Omental fat pad (tissue), 4 donors: ENCODE measurements around the gene BTBD19. TPM values are rescaled to one million over a fixed set of nuclear protein-coding genes. Genes with fewer than 3 reads are reported as not detected.
"Not testable (repeated sequence)": the region's sequence is repeated elsewhere in the genome, so short reads cannot be mapped to it uniquely, and the experiment has no call there.

Experiments
- ATAC-seq: fragments of 150-250 bp; one replicate; pipeline ENCODE4 v1.9.1; 2016; ENCODE audit warnings: mild to moderate bottlenecking, moderate library complexity; ENCODE audit not compliant: low FRiP score
- DNase-seq: peaks from one replicate; pipeline ENCODE4 v3.0.0-alpha.2; 2019; ENCODE audit warnings: low spot score
- total RNA-seq, 4 donors: library from RNA; depleted of rRNA; stranded (reverse); fragments of >200 nt; gene quantifications; one replicate each; pipeline ENCODE4 v1.1.0, GENCODE V29; 2016
- TF ChIP-seq, protein P1 (sequence below), 3 donors: fragments of 450-650 bp; IDR thresholded peaks; one replicate each; pipeline ENCODE4 v1.5.1; 2016 to 2017; ENCODE audit warnings: antibody characterized with exemption in 3 of 3, mild to moderate bottlenecking in 3 of 3, moderate library complexity in 2 of 3

Gene BTBD19
- total RNA-seq, 4 donors from 2014 or later, result 7.5 to 29.8 (median 12.2) TPM

- ATAC-seq, result no peak
- DNase-seq, result no peak
These were observed 23.9 kb downstream of the BTBD19 start for GRCh38 chr1:44832056-44832705.

GRCh38 chr1:44834328-44834727 lies 26.0 kb downstream of the BTBD19 start:
- no peak for ATAC-seq
- TF ChIP-seq, protein P1, sequence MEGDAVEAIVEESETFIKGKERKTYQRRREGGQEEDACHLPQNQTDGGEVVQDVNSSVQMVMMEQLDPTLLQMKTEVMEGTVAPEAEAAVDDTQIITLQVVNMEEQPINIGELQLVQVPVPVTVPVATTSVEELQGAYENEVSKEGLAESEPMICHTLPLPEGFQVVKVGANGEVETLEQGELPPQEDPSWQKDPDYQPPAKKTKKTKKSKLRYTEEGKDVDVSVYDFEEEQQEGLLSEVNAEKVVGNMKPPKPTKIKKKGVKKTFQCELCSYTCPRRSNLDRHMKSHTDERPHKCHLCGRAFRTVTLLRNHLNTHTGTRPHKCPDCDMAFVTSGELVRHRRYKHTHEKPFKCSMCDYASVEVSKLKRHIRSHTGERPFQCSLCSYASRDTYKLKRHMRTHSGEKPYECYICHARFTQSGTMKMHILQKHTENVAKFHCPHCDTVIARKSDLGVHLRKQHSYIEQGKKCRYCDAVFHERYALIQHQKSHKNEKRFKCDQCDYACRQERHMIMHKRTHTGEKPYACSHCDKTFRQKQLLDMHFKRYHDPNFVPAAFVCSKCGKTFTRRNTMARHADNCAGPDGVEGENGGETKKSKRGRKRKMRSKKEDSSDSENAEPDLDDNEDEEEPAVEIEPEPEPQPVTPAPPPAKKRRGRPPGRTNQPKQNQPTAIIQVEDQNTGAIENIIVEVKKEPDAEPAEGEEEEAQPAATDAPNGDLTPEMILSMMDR (IDR thresholded peaks at IDR 0.05), result no peak
- no peak for DNase-seq

More at GRCh38 chr1:44832056-44832705, 23.9 kb downstream of the BTBD19 start:
- TF ChIP-seq, protein P1 (IDR thresholded peaks at IDR 0.05), result no peak

DNA sequence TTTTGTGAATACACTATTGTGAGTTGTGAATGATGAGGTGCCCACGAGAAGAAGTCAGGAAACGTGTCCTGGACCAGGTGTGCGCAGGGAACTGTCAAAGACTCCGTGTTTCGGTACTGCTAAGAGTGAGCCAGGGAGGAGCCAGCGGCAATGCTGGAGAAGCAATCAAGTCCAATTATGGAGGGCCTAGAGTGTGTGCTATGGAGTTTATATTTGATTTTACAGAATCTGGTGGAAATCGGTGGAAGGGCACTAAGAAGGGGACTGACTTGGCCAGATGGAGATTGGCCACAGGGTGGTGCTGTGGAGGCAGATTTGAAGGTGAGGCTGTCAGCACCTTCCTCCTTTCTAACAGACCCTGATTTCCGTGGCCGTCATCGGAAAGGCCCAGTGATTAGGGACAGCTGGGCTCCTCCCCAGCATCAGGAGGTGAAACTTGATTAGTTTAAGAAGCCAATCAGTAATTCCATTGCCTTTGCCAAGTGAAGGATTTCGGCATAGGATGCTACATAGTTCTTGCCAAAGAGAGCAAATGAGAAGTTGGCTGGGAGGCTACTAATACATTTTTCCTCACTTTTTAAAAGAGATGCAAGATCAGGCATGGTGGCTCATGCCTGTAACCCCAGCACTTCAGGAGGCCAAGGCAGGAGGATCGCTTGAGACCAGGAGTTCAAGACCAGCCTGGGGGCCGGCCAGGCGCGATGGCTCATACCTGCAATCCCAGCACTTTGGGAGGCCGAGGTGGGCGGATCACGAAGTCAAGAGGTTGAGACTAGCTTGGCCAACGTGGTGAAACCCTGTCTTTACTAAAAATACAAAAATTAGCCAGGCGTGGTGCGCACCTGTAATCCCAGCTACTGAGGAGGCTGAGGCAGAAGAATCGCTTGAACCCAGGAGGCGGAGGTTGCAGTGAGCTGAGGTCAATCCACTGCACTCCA lies 27.7 kb downstream of the BTBD19 start:
- DNase-seq, result peak; percentile 95
- TF ChIP-seq, protein P1 (IDR thresholded peaks at IDR 0.05), result peak in 1 of 3 donors; percentile 8
- ATAC-seq, result peak; percentile 74

GRCh38 chr1:44838294-44838693 lies 30.0 kb downstream of the BTBD19 start:
- DNase-seq, ATAC-seq: not testable (repeated sequence)

DNA sequence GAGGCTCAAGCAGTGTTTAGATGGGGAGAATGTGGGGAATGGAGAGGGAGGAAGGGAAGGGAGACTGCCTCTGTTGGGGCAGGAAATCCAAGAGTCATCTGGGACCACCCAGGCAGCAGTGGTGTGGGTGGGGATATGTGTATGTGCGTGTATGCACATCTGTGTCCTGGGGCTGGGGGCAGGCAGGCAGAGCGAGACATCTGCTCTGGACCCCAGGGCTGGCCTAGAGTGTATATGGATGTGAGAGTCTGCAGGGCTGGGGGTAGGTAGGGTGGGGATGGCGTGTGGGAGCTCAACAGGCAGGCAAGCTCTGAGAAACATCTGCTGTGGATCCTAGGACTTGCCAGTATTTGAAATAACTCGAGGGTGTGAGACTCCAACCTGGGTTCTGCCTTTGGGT lies 31.3 kb downstream of the BTBD19 start:
- TF ChIP-seq, protein P1 (IDR thresholded peaks at IDR 0.05), result no peak
- ATAC-seq (no peak), DNase-seq (no peak)

DNA sequence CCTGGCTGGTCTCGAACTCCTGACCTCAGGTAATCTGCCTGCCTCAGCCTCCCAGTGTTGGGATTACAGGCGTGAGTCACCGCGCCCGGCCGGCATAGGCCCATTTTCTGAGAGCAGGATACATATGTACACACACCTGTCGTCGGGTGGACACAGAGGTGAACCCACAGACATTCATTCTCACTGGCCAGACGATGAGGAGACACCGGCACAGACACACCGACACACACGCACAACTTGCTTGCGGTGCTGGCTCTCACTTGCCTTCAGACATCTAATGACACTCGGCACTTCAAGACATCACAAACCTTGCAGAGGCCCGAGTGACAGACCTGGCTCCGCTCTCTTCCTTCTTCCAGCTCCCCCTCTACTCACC lies 34.2 kb downstream of the BTBD19 start:
- no peak for ATAC-seq
- TF ChIP-seq, protein P1 (IDR thresholded peaks at IDR 0.05), result no peak
- no peak for DNase-seq

DNA sequence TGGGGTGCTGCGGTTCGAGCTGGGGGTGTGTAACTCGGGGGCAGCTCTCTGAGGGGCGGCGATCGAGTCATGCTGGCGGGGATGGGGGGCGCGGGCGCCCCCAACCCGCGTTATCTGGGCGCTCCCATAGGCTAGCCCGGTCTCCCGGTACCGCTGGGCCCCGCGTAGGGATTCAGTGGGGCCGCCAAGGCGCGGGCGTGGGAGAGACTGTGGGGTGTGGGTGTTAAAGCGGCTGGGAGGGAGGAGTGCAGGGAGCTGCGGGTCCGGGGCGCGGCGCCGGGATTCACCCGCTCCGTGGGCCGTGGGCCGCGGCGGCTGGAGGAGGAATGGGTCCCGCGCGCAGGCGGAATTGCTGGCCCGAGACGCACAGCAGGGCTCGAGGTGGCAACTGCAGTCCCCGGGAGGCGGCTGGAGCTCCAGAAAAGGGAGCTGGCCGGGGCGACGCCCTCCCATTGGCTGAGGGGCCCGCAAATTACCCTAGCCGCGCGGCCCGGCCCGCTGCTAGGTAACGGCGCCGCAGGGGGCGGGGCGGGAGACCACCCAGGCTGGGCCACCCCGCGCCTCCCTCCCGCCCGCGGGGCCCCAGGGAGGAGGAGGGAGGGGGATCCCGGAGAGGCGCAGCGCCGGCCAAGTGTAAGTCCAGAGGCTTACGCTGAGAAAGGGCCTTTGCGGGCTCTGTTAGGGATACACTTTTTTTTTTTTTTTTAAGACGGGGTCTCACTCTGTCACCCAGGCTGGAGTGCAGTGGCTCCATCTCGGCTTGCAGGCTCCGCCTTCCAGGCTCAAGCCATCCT lies 34.7 kb downstream of the BTBD19 start, which contains the start of gene PTCH2:
Gene PTCH2, minus strand, starts transcription at position 392 of the 794 bp plus-strand sequence. Its CDS starts 321 bp downstream, at position 71.
- no peak for DNase-seq
- TF ChIP-seq, protein P1 (IDR thresholded peaks at IDR 0.05), result no peak
- ATAC-seq, result peak; percentile 71
